KOPT-K1 (cell line): Measurements from ENCODE around the gene IL4R.
"Not testable (repeated sequence)": the region's sequence is repeated elsewhere in the genome, so short reads cannot be mapped to it uniquely, and the experiment has no call there.

Experiments
- H3K27ac ChIP-seq: fragments of 200-600 bp; sonication (generic); 2 replicates; pipeline ENCODE4 v1.5.1; 2016; ENCODE audit warnings: antibody characterized with exemption, mild to moderate bottlenecking, low read depth, low read length; ENCODE audit not compliant: poor library complexity, severe bottlenecking
- H3K36me3 ChIP-seq: fragments of 200-600 bp; sonication (generic); 2 replicates; pipeline ENCODE4 v1.5.1; 2017; ENCODE audit warnings: antibody characterized with exemption, mild to moderate bottlenecking, low read length, moderate library complexity; ENCODE audit not compliant: insufficient read depth
- H3K9me3 ChIP-seq: fragments of 200-600 bp; sonication (generic); 2 replicates; pipeline ENCODE4 v1.5.1; 2017; ENCODE audit warnings: antibody characterized with exemption, low read length, mild to moderate bottlenecking; ENCODE audit not compliant: insufficient read depth, poor library complexity, severe bottlenecking

IL4R gene

DNA sequence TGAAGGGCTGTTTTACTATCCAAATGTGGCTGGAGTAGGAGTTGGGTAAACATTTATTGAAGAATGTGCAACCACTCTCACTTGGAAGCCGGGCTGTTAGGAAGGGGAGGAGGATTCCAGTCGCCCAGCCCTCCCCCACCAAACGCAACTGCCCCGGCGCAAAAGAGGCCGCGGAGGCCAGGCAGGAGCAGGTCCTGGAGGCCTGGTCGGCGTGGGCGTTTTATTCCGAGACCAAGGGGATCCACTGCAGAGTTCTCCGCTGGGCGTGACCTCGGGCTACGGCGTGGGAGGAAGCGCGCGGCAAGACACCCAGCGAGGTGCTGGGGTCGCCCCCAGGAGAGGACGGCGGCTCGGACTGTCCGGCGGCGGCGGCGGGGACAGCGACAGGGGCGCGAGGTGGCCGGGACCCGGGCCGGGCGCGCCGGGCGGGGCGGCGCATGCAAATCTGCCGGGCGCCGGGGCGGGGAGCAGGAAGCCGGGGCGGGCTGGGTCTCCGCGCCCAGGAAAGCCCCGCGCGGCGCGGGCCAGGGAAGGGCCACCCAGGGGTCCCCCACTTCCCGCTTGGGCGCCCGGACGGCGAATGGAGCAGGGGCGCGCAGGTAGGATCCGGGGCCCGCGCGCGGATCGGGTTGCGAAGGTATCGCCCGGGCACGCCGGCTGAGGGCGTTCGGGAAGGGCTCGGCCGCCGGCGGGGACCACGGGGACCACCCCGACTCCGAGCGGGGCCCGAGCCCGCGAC is at the start of gene IL4R:
Gene IL4R, plus strand, starts transcription at position 553 of the 739 bp plus-strand sequence. CDS start 26,230 bp downstream, outside the sequence.
- Histone ChIP-seq H3K27ac (peak within 1 kb of the TSS; percentile 50), H3K9me3 (peaks cover 6% of the 10 kb centered on the region), H3K36me3 (no peaks in the 10 kb centered on the region)

DNA sequence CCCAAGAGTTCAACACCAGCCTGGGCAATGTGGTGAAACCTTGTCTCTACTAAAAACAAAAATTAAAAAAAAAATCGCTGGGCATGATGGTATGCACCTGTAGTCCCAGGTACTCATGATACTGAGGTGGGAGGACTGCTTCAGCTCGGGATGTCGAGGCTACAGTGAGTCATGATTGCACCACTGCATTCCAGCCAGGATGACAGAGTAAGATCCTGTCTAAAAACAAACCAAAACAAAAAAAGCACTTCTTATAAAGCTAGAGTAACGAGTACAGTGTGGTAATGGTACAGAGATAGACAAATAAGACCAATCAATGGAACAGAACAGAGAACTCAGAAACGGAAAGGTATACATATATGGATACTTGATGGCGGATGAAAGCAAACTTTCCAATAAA is 49.6 kb upstream of the IL4R start:
- H3K27ac ChIP-seq, result no peak overlapping the region
- no peaks in the 10 kb centered on the region for H3K36me3 ChIP-seq
- no peaks in the 10 kb centered on the region for H3K9me3 ChIP-seq

GRCh38 chr16:27265982-27266381 is 47.8 kb upstream of the IL4R start:
- Histone ChIP-seq H3K36me3 (no peaks in the 10 kb centered on the region), H3K9me3 (no peaks in the 10 kb centered on the region), H3K27ac (no peak overlapping the region)

DNA sequence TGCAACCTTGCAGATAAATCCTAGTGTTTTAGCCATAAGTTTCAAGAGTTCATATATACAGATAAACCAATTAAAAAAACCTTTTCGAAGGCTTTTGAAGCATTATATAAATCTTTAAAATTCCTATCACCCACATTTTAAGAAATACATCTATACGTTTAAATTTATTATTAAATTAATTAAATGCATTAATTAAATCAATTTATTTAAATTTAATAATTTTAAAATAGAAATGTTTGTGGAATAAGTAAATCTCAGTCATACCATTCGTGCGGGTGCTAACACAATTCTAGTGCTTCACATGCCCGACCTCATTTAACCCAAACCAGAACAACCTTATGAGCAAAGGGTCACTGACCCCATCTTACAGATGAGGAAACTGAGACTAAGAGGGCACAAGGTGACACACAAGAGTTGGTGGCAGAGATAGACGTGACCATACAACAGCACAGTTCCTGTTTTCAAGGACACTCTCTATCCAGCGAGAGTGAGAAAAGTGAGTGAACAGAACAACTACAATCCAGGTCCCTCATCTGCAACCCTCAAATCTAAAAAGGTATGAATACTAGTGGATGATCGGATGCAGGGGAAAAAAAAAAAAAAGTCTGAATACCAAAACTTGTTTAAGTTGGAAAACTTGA is 46.6 kb upstream of the IL4R start:
- Histone ChIP-seq H3K36me3 (no peaks in the 10 kb centered on the region), H3K9me3 (no peaks in the 10 kb centered on the region), H3K27ac (no peak overlapping the region)

- Histone ChIP-seq H3K27ac (peak within 1 kb of the TSS; percentile 75), H3K9me3 (no peaks in the 10 kb centered on the region), H3K36me3 (no peaks in the 10 kb centered on the region)
These were observed 45.1 kb upstream of the IL4R start, which contains the start of gene NSMCE1 for GRCh38 chr16:27268376-27269299. Gene NSMCE1, minus strand, starts transcription at chr16:27268772. Its CDS starts 11,202 bp downstream, at chr16:27257570.

- Histone ChIP-seq H3K9me3 (no peaks in the 10 kb centered on the region), H3K27ac (peak overlapping the region; percentile 75)
These were observed 44.2 kb upstream of the IL4R start for GRCh38 chr16:27269300-27270150.

DNA sequence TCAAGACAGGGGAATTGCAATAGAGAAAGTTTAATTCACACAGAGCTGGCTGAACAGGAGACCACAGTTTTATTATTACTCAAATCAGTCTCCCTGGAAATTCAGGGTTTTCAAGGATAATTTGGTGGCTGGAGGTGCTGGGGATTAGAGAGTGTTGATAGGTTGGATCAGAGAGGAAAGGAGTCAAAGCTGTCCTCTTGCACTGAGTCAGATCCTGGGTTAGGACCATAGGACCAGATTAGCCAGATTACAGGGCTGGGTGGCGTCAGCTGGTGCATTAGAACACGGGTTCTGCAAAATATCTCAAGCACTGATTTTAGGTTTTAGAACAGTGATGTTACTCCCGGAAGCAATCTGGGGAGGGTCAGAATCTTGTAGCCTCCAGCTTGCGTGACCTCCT is 43.4 kb upstream of the IL4R start:
- no peak overlapping the region for H3K27ac ChIP-seq
- no peaks in the 10 kb centered on the region for H3K36me3 ChIP-seq
- H3K9me3 ChIP-seq, result no peaks in the 10 kb centered on the region

More at GRCh38 chr16:27269300-27270150, 44.2 kb upstream of the IL4R start:
- no peaks in the 10 kb centered on the region for H3K36me3 ChIP-seq

- H3K27ac ChIP-seq, result no peak overlapping the region
- no peaks in the 10 kb centered on the region for H3K36me3 ChIP-seq
- H3K9me3 ChIP-seq, result no peaks in the 10 kb centered on the region
These were observed 41.7 kb upstream of the IL4R start for GRCh38 chr16:27272076-27272475.

DNA sequence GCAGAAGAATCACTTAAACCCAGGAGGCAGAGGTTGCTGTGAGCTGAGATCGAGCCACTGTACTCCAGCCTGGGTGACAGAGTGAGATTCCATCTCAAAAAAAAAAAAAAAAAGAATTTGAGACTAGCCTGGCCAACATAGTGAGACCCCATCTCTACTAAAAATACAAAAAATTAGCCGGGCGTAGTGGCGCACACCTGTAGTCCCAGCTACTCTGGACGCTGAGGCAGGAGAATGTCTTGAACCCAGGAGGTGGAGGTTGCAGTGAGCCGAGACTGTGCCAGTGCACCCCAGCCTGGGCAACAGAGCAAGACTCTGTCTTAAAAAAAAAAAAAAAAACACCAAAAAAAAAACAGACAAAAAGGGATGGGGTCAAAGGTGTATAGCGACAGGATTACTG is 41.1 kb upstream of the IL4R start:
- not testable (repeated sequence) for H3K36me3 ChIP-seq, H3K9me3 ChIP-seq, H3K27ac ChIP-seq

DNA sequence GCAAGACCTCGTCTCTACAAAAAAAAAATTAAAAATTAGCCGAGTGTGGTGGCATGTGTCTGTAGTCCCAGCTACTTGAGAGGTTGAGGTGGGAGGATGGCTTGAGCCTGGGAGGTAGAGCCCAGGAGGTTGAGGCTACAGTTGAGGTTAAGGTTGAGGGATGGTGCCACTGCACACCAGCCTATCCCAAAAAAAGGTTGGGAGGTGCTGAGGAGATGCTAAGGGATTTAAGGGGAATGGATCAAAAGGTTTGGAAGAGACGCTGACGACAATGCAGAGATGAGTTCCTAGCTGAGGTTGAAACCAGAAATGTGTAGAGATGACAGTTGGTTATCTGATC is 40.5 kb upstream of the IL4R start:
- H3K27ac ChIP-seq, result peak overlapping the region; percentile 40
- H3K36me3 ChIP-seq, result no peaks in the 10 kb centered on the region
- no peaks in the 10 kb centered on the region for H3K9me3 ChIP-seq

DNA sequence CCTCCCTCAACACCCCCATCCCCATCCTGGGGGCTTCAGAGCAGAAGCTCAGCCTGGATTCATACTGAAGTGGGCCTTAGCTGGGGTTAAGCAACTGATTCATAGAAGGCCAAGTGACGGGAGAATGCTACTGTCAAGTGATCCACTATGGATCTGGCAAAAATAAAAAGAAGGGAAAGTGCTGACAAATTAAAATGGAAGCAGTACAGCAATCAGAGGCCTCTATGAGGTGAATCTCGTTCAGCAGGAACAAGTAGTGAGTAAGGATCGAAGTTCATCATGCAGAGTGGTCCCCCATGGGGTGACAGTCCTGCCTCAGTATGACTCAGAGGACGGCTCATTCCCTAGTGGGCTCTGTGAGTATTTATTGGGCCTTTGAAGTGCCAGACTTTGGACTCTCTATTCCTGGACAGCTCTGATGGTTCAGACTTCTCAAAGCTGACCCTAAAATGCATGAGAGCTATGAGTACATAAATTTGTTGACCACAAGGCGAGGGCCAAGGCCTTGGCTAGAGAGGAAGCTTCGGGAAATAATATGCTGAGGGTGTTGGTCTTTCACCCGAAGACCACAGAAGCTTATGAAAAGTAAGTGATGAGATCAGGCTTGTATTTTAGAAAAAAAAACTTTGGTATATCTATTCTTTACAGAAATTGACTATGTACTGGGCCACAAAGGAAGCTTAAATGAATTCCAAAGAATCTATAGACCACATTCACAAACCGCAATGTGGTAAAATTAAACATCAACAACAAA is 39.9 kb upstream of the IL4R start:
- H3K27ac ChIP-seq, result peak overlapping the region; percentile 40
- no peaks in the 10 kb centered on the region for H3K9me3 ChIP-seq
- no peaks in the 10 kb centered on the region for H3K36me3 ChIP-seq

- not testable (repeated sequence) for H3K36me3 ChIP-seq, H3K9me3 ChIP-seq, H3K27ac ChIP-seq
These were observed 39.3 kb upstream of the IL4R start for GRCh38 chr16:27274424-27274874.

- no peaks in the 10 kb centered on the region for H3K36me3 ChIP-seq
- no peak overlapping the region for H3K27ac ChIP-seq
- no peaks in the 10 kb centered on the region for H3K9me3 ChIP-seq
These were observed 38.4 kb upstream of the IL4R start for GRCh38 chr16:27275394-27275793.

GRCh38 chr16:27281243-27281642 is 32.5 kb upstream of the IL4R start:
- H3K9me3 ChIP-seq, result no peaks in the 10 kb centered on the region
- no peaks in the 10 kb centered on the region for H3K36me3 ChIP-seq
- no peak overlapping the region for H3K27ac ChIP-seq
